ENCODE results near the gene ABCC11. TPM values are rescaled to one million over a fixed set of nuclear protein-coding genes. Genes with fewer than 3 reads are reported as not detected.

The ABCC11 gene
- total and polyA plus RNA-seq, 8 donors: 0.05 to 0.35 (median 0.18) TPM; not detected in 1

GRCh38 chr16:48180868-48181480 lies 66.4 kb downstream of the ABCC11 start:
- Histone ChIP-seq H3K27ac (no peak overlapping the region), H3K9me3 (no peaks in the 10 kb centered on the region), H3K36me3 (no peaks in the 10 kb centered on the region), H3K27me3 (no peaks in the 10 kb centered on the region), H3K4me1 (no peaks in the 10 kb centered on the region), H3K4me3 (no peak overlapping the region)
- DNase-seq (no peak), ATAC-seq (no peak)
- intact Hi-C loops (cut with DNase I): no loop called here
- TF ChIP-seq CTCF (IDR thresholded peaks at IDR 0.05): no peak

- H3K9me3 ChIP-seq: no peaks in the 10 kb centered on the region
- H3K4me3 ChIP-seq: no peak overlapping the region
- H3K36me3 ChIP-seq: no peaks in the 10 kb centered on the region
- no peak overlapping the region for H3K27ac ChIP-seq
- H3K4me1 ChIP-seq: no peaks in the 10 kb centered on the region
- no peak for DNase-seq
- TF ChIP-seq CTCF (IDR thresholded peaks at IDR 0.05): no peak
- intact Hi-C loops (cut with DNase I): no loop called here
- no peak for ATAC-seq
- H3K27me3 ChIP-seq: no peaks in the 10 kb centered on the region
These were observed 70.5 kb downstream of the ABCC11 start for GRCh38 chr16:48176635-48177408.

- H3K27ac ChIP-seq: no peak overlapping the region
- H3K36me3 ChIP-seq: no peaks in the 10 kb centered on the region
- intact Hi-C loops (cut with DNase I): no loop called here
- no peaks in the 10 kb centered on the region for H3K9me3 ChIP-seq
- TF ChIP-seq CTCF (IDR thresholded peaks at IDR 0.05): no peak
- no peaks in the 10 kb centered on the region for H3K27me3 ChIP-seq
- no peaks in the 10 kb centered on the region for H3K4me1 ChIP-seq
- DNase-seq (no peak), ATAC-seq (no peak)
- no peak overlapping the region for H3K4me3 ChIP-seq
These were observed 73.5 kb downstream of the ABCC11 start for GRCh38 chr16:48173889-48174288.

- H3K4me3 ChIP-seq: no peak overlapping the region
- DNase-seq: no peak
- H3K27me3 ChIP-seq: no peaks in the 10 kb centered on the region
- no peak for TF ChIP-seq CTCF (IDR thresholded peaks at IDR 0.05)
- intact Hi-C loops (cut with DNase I): no loop called here
- peaks cover 0 to 10% of the 10 kb centered on the region in 2 donors for H3K4me1 ChIP-seq
- ATAC-seq: no peak
- no peaks in the 10 kb centered on the region for H3K36me3 ChIP-seq
- no peaks in the 10 kb centered on the region for H3K9me3 ChIP-seq
- H3K27ac ChIP-seq: no peak overlapping the region
These were observed 74.7 kb downstream of the ABCC11 start for GRCh38 chr16:48172682-48173081.

- ATAC-seq (no peak), DNase-seq (no peak)
- no peak for TF ChIP-seq CTCF (IDR thresholded peaks at IDR 0.05)
- intact Hi-C loops (cut with DNase I): no loop called here
- H3K27ac ChIP-seq: no peak overlapping the region
- H3K27me3 ChIP-seq: no peaks in the 10 kb centered on the region
- H3K36me3 ChIP-seq: no peaks in the 10 kb centered on the region
- H3K4me3 ChIP-seq: no peak overlapping the region
- H3K9me3 ChIP-seq: no peaks in the 10 kb centered on the region
- peaks cover 3 to 32% of the 10 kb centered on the region in 2 donors for H3K4me1 ChIP-seq
These were observed 77.4 kb downstream of the ABCC11 start for GRCh38 chr16:48169896-48170295.

Measured in left lung (tissue), 10 donors.